Coronary artery (tissue), 2 donors: ENCODE measurements around the gene KPNB1.

ENCODE experiments used
- DNase-seq: peaks from one replicate; pipeline ENCODE4 v3.0.0-alpha.2; 2017; ENCODE audit warnings: low spot score
- H3K27ac ChIP-seq, 2 donors: fragments of 200-600 bp; sonication (generic); one replicate each; pipeline ENCODE4 v1.5.1; 2016 to 2019
- H3K4me3 ChIP-seq: fragments of 200-600 bp; sonication (generic); 2 replicates; pipeline ENCODE4 v1.5.1; 2016; ENCODE audit warnings: mild to moderate bottlenecking, moderate library complexity
- CTCF ChIP-seq: fragments of 200-600 bp; sonication (generic); IDR thresholded peaks from one replicate; pipeline ENCODE4 v1.5.1; 2019; ENCODE audit warnings: antibody characterized with exemption

KPNB1 gene

GRCh38 chr17:47692137-47692894 lies 42.6 kb downstream of the KPNB1 start:
- H3K4me3 ChIP-seq, result no peak overlapping the region
- no peak for TF ChIP-seq CTCF
- H3K27ac ChIP-seq, result no peak overlapping the region
- no peak for DNase-seq

GRCh38 chr17:47692895-47693730 lies 43.4 kb downstream of the KPNB1 start:
- DNase-seq, result no peak
- TF ChIP-seq CTCF, result no peak
- Histone ChIP-seq H3K4me3 (peak overlapping the region; percentile 83), H3K27ac (no peak overlapping the region)

GRCh38 chr17:47693731-47694580 lies 44.2 kb downstream of the KPNB1 start, which contains the start of gene TBKBP1:
Gene TBKBP1, plus strand, starts transcription at chr17:47694161. Its CDS starts 1,952 bp downstream, at chr17:47696113.
- peak within 1 kb of the TSS; percentile 83 for H3K4me3 ChIP-seq
- no peak for TF ChIP-seq CTCF
- peak within 1 kb of the TSS; percentile 77 to 87 for H3K27ac ChIP-seq
- DNase-seq, result no peak

GRCh38 chr17:47694581-47695428 lies 45.1 kb downstream of the KPNB1 start:
- no peak for DNase-seq
- no peak for TF ChIP-seq CTCF
- Histone ChIP-seq H3K27ac (peak overlapping the region; percentile 77 to 87), H3K4me3 (peak overlapping the region; percentile 83)

- H3K4me3 ChIP-seq, result peak overlapping the region; percentile 83
- DNase-seq, result no peak
- peak overlapping the region; percentile 56 to 87 for H3K27ac ChIP-seq
- TF ChIP-seq CTCF, result no peak
Measured at GRCh38 chr17:47695429-47696376, 46.0 kb downstream of the KPNB1 start.
